Gastrocnemius medialis (tissue), 4 donors: ENCODE measurements around the gene TWIST2.

Experiments
- POLR2A ChIP-seq, 2 donors: fragments of 450-650 bp; IDR thresholded peaks; one replicate each; pipeline ENCODE4 v1.6.1; 2017; ENCODE audit warnings: antibody characterized with exemption in 2 of 2, mild to moderate bottlenecking in 2 of 2, moderate library complexity in 2 of 2
- TF ChIP-seq, protein P1 (sequence below), 5 experiments: fragments of 450-650 bp in 3 of 5; fragments of 200-600 bp in 2 of 5; sonication (generic) in 2 of 5; IDR thresholded peaks in 4 of 5; conservative IDR thresholded peaks in 1 of 5; 1 replicate in 4 of 5; 2 replicates in 1 of 5; pipeline ENCODE4 v1.5.1; 2016 to 2019; ENCODE audit warnings: antibody characterized with exemption in 5 of 5, mild to moderate bottlenecking in 3 of 5, moderate library complexity in 3 of 5

DNA sequence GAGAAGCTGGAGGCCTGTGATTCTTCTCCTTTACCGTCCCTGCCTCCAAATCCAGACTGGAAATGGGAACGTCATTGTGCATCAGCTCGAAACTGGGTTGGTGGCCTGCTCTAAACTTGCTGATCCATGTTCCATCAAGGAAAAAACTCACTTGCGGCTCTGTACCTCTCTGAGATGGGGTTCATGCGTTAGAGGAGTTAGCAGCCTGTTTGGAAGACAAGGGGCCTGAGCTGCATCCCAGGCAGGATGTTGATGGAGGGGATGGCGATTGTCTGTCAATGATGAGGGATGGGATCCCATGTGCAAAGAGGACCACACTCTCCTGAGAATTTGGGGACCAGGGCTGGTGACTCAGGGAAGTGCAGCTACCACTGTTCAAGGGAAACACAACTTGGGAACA, 26.0 kb downstream of the TWIST2 start:
- TF ChIP-seq, protein P1, sequence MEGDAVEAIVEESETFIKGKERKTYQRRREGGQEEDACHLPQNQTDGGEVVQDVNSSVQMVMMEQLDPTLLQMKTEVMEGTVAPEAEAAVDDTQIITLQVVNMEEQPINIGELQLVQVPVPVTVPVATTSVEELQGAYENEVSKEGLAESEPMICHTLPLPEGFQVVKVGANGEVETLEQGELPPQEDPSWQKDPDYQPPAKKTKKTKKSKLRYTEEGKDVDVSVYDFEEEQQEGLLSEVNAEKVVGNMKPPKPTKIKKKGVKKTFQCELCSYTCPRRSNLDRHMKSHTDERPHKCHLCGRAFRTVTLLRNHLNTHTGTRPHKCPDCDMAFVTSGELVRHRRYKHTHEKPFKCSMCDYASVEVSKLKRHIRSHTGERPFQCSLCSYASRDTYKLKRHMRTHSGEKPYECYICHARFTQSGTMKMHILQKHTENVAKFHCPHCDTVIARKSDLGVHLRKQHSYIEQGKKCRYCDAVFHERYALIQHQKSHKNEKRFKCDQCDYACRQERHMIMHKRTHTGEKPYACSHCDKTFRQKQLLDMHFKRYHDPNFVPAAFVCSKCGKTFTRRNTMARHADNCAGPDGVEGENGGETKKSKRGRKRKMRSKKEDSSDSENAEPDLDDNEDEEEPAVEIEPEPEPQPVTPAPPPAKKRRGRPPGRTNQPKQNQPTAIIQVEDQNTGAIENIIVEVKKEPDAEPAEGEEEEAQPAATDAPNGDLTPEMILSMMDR (IDR thresholded peaks at IDR 0.05 in 4 of 5, conservative IDR thresholded peaks at IDR 0.05 in 1 of 5) = no peak
- no peak for TF ChIP-seq POLR2A (IDR thresholded peaks at IDR 0.05)
